NCI-H510A treated with DMSO at 0.1 percent for 48 hours (cell line): Measurements from ENCODE around the gene C2orf81.

ENCODE experiments used
- DNase-seq: peaks from one replicate; lab custom pipeline; 2025; lab: John Stamatoyannopoulos, UW

The C2orf81 gene

DNA sequence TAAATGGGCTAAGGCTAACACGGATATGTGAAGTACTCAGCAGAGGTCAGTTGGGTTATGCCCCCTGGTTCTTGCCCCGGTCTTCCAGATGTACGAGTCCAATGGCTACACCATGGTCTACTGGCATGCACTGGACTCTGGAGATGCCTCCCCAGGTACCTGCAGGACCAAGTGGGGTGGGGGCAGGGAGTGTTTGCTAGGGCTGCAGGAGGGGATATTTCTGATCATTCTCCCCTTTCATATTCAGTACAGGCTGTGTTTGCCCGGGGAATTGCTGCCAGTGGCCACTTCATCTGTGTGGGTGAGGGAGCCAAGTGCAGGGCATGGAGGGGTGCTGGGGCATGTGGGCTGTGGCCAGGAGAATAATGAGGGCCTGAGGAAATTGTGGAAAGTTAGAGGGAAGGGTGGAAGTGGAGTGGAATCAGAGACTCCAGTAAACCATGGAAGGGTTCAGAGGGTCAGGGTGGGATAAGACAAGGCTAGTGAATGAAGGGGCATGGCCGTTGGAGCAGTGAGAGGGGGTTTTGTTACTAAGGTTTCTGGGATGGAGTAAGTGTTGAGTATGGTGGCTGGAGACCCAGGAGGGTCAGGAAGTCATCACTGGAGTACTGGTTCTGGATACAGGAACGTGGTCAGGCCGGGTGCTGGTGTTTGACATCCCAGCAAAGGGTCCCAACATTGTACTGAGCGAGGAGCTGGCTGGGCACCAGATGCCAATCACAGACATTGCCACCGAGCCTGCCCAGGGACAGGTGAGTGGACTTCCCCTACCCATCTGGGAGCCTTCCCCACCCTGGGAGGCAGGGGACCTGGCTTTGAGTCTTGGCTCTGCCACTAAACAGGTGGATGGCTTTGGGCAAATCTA, 2.0 kb upstream of the C2orf81 start:
- no peak for DNase-seq

DNA sequence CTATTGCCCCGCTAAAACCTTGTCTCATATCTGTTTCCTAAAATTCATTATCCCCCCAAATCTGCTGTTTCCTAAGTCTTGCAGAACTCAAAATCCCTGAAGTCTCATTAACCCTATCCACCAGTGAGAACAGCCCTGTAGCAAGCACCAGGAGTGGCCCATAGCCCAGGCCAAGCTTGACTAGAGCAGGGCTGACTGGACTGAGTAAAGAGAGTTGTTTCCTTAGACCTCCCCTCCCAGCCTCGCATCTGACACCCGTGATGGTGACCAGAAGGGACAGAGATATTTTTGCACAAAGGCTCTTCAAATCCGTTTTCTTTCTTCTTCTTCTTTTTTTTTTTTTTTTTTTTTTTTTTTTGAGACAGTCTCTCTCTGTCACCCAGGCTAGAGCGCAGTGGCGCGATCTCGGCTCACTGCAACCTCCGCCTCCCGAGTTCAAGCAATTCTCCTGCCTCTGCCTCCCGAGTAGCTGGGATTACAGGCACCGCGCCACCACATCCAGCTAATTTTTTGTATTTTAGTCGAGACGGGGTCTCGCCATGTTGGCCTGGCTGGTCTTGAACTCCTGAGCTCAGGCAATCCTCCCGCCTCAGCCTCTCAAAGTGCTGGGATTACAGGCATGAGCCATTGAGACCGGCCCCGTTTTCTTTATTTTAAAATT, 846 bp downstream of the C2orf81 start:
- DNase-seq = peak; percentile 13

DNA sequence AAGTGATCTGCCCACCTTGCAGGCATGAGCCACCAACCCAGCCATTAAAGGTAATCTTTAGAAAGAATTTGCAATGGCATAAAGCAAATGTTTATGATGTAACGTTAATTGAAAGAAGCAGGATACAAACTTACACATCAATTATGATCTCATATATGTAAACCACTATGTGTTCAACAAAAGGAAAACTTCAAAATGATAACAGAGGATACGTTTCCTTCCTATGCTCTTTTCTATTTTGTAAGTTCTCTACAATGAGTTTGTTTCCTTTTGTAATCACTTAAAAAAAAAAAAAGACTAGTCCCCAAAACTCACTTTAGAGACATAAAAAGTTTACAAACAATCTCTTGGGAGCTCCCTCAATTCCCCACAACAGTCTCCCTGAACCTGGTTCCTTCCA, 1.4 kb downstream of the C2orf81 start:
- DNase-seq = no peak

DNA sequence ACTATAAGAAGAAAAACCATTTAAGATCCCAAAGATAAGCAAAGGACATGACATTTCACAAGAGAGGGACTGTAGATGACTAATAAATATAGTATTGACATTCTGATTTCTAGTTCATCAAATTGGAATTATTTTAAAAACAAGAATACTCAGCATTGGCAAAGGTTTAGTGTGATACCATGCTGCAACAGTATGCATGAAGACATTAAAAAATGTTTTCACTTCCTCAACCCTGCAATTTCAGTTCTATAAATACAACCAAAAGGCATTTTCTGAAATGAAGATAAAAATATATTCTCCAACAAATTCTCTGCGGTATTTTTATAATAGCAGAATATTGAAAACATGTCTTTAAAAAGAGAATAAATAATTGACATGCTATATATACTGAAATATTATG, 2.1 kb downstream of the C2orf81 start:
- DNase-seq = no peak

DNA sequence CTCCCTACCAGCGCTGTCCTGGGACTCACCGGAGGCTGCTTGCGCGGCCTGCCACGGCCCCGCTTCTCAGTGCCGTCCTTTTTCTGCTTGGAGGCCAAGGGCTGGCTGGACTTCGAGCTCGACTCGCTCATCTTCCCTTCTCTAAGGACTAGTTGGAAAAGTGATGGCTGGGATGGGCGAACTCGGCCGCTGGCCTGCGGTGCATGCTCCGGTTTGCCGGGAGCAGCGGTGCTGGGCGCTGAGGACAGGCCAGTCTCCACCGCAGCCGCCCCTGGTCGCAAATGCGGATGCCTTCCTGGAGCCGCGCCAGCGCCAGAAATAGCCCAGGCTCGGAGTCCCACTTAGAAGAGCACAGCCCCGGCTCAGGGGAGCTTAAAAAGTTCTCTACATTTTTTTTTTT, 3.1 kb downstream of the C2orf81 start:
- no peak for DNase-seq

DNA sequence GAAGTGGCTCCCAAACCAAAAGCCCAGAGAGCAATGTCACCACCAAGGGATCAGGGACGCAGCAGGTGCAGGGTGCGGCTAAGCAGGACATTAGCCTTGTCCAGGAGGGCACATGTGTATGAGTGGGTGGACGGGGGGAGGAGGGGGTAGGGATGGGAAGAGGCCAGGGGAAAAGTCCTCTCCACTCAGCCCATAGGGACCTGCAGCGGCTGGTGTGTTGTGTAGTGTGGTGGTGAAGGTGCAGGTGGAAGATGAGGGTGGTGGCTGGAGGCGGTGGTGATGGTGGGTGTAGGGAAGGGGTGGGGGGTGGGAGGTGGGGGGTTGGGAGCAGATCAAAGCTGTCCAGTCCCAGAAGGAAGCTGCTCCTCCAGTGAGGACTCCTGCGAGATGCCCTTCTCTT, 3.7 kb downstream of the C2orf81 start:
- no peak for DNase-seq

DNA sequence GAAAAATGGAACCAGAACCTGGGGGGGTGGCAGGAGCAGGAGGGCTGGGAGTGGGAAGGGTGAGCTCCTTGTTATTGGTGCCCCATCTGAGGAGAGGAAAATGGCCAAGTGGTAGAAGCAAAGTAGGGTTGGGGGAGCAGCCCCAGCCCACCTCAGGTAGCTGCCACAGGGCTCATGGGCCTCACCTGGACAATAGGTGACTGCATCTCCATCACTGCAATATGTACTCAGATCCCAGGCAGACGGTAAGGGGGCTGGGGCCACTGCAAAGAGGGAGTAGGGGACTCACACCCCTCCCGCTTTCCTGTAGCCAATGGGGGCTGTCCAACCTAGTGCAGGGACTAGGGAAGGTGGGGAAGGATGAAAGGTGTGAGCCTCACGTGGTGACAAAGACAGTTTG, 4.2 kb downstream of the C2orf81 start:
- no peak for DNase-seq

DNA sequence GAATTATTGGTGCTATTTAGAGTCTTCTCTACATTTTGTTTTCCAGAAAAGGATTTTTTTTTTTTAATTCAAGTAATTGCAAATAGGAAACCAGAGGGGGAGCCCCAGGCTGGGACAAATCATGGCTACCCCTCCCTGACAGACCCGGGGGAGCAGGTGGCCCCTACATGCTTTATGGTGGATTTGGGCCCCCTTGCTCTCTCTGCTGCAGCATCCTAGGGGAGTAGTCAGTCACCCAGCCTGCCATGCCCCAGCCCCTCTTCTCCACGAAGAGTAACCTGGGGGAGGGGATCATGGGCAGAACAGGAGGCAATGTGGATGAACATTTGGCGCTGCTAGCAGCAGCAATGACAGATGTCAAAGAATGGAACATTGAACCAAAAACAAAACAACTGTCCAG, 4.6 kb downstream of the C2orf81 start:
- DNase-seq = no peak

DNA sequence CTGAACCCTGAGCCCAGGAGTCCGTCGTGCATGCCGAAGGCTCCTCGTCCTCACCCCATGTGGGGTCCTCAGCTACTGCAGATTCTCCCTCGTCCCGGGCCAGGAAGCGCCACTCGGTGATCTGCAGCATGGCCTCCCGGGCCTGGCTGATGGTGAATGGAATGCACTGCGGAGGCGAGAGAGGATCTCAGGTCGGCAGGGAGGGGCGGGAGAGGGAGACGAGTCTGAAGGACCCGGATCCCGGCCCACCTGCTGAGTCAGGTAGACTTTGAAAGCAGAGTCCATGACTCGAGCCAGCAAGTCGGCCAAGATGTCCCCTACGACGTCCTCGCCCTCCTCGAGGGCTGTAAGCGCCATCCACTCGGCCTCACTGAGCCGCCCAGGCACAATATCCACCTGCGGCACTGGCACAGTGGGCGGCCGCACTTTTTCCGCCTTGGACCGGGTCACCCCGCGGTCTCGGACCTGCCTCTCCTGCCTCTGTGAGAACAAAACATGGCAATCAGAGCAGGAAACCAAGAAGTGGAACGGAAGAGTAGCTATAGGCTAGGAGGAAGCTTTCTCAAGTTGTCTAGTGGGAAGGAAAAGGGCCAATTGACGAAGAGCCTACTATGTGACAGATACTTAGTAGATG, 5.5 kb downstream of the C2orf81 start:
- DNase-seq = no peak

DNA sequence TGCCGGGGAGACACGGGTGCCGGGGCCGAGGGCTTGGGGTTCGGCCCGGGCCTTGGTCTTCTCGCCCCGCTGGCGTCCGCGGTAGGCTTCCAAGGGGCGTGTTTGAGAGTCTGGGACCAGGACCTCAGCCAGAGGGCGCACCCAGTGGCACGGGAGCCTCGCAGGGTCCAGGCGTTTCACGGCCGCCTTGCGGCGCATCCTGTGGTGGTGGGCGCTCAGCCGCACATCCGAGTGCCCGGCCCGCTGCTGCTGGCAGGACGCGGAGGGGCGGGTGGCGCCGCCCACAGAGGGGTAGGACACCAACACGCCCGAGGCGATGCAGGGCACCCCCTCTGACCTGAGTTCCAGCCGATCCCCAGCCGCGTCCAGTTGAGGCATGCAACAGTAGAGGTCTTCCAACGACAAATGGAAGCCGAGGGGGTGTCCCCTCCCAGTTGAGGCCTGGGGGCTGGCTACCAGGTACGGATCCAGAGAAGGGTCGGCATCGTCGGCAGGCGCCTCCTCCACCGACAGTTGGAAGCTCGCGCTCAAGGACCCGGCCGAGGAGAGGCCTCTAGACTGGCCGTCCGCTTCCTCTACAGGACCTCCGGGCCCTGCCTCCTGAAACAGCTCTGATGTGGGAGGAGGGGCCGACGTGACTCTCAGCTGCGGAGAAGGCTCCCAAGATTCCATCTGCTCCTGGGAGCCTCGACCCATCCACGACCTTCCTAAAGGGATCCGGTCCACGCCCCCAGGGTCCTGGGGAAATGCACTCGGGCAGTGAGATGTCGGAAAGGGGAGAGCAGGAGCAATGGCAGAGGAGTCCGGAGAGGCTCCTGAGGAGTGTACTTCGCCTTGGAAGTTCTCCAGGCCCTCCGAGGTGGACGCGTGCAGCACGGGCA, 6.3 kb downstream of the C2orf81 start:
- no peak for DNase-seq

DNA sequence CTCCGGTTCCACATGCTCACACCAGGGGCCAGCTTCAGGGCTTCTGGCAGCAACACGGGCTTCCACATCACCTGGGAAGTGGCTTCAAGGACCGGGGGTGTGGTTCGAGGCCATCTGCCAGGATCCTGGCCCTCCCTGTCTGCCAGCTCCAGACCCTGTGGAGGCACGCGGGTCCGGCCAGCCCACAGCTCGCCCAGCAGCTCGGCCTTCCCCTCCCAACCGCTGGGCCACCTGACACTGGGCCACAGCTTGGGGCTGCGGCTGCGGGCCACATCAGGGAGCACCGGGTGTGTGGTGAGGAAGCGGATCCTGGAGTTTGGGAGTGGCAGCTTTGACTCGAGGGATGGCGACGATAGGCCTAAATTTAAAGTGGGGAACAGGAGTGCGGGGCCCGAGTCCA, 7.0 kb downstream of the C2orf81 start:
- DNase-seq = peak; percentile 12

DNA sequence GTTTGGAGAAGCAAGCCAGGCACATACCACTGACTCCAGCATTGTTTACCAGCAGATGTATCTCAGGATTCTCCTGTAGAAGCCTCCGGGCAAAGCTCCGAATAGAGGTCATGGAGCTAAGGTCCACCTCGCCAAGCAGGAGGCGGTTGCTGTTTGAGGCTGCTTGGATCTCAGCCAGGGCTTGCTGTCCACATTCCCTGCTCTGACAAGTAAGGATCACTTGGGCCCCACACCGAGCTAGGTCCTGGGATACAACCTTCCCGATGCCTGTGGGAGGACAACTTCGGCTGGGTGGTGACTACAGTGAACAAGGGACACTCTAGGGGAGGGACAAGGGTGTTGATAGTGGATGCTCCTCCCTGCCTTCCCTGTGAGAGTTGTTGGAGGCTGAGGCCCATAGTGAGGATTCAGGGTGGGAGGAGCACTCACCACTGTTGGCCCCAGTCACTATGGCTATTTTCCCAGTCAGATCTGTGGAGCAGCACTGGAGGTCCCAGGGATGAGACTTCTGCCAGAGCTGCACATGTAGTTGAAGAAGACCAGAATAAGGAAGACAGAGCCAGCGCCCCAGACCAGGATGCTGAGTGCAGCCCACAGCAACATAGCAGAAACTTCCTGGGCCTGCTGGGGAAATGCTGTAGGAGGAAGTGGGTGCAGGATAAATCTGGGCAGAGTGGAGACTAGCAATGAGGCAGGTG, 8.3 kb downstream of the C2orf81 start:
- DNase-seq = no peak

DNA sequence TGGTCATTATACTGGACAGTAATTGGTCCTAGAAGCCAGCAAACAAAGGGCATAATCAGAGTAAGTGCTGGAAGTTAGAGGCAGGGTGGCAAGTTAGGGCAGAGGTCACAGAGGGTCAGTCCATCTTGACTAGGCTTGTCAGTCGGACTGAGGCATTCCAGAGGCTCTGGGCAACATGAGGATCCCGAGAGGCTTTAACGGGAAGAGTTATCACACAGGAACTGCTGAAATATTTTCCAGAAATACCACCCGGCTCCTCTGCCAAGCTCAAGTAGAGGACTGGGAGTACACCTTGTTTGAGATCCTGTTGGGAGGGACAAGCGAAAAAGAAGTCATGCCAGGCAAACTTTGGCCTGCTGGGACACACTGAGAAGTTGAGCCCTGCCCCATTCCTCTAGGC, 13.7 kb downstream of the C2orf81 start:
- DNase-seq = no peak

DNA sequence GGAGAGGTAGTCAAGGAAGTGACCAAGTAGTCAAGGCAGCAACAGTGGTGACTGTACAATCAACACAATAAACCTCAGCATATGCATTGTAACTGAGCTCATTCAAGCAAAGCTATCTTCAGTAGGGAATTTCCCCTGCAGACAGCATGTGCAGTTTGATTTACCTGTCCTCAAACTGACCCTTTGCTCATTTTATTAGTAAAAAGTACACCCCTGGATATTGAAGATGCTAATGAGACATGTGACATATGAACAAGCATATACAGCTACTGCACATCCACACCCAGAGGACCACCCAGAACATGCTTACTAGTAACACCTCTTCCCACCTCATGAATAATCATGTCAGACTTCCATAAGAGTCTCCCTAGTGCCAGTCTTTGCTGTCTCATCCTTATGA, 15.4 kb downstream of the C2orf81 start:
- DNase-seq = no peak

DNA sequence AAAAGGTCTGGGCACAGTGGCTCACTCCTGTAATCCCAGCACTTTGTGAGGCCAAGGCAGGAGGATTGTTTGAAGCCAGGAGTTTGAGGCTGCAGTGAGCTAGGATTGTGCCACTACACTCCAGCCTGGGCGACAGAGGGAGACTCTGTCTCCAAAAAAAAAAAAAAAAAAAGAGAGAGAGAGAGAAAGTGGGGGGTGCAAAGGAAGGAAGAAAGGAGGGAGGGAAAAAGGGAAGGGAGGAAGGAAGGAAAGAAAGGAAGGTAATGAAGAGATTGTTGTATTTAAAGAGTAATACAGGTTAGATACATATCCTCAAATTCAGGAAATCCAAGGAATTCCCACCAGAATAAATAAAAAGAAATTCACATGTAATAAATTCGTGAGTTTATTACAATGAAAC, 19.5 kb downstream of the C2orf81 start:
- no peak for DNase-seq

DNA sequence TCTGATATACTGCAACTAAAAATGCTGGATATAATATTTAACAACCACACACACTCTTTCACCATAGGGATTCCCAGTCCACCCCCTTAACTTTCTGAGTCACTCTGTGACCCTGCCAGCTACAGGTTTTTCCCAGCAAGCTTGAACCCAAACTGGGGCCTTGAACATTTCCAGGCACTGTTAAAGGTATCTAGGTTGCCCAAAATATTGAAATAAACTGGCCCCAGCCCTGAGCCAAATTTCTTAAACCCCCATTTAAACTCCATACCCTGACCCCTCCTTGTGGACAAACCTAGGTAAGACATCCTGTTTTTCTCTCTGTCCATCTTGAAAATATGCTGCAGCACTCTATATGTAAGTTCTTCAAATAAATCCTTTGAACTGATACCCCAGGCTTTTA, 21.6 kb downstream of the C2orf81 start:
- peak; percentile 40 for DNase-seq

DNA sequence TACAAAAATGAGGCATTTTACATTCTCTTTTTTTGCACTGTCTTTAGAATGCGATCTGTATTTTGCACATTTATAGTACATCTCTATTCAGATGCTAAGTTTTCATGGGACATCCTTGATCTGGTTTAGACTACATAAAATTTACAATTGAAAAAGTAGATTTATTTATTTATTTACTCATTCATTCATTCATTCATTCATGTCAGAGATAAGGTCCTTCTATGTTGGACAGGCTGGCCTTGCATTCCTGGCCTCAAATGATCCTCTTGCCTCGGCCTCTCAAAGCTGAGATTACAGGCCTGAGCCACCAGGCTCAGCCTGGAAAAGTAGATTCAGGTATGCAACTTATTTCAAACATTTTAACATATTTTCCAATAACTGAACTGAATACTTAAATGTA, 25.3 kb downstream of the C2orf81 start:
- no peak for DNase-seq

DNA sequence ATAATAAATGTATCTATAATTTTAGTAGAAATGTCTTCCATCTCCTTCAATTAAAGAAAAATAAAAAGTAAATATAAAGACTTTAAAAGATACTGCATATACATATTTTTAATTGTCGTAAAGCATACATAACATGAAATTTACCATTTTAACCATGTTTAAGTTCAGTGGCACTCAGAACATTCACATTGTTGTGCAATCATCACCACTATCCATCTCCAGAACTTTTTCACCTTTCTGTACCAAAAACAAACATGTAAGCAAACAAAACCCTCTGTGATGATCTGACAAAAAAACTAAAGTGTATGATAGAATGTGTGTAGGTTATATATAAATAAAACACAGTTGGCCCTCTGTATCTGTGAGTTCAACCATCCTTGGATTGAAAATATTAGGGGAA, 27.9 kb downstream of the C2orf81 start:
- no peak for DNase-seq

DNA sequence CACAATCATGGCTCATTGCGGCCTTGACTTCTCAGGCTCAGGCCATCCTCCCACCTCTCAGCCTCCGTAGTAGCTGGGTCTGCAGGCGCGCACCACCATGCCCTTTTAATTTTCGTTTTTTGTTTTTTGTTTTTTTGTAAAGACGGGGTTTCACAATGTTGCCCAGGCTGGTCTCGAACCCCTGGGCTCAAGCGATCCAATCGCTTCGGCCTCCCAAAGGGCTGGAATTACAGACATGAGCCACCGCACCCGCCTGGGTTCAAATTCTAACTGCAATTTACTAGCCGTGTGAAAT, 29.0 kb downstream of the C2orf81 start:
- DNase-seq = no peak

DNA sequence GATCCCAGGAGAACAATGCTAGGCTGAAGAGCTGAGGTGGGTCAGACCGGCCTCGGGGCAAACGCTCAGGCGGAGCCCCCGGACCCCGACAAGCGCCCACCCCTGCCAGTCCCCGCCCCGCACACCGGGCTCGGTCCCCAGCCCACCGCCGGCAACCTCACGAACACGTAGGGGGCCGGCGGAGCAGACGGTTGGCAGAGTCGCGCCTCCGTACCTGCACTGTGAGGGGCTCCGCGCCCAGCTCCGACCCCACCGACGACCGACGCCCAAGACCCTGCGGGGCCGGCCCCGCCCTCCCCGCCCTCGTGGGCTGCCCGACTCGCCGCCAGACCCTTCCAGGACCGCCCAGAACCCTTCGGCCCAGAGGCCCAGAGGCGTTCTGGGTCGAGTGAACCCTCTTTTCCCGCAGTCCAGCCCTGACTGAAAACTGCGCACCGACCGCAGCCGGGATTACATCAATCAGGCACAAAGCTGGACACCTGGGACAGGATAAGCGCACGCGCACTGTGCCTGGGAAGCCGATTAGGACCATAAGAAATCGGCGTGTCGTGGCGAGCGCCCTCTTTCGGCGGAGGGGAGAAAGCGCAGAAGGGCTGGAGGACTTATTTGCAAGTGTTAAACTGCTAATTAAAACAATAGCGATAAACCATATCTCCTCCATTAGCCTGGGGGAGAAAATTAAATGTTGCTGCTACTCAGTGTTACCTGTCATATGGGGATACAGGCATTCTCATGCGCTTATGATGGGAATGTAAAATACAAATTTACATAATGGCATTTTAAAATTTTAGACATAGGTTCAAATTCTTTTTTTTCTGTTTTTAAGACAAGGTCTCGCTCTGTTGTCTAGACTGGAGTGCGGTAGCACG, 29.6 kb downstream of the C2orf81 start:
- DNase-seq = peak; percentile 93

DNA sequence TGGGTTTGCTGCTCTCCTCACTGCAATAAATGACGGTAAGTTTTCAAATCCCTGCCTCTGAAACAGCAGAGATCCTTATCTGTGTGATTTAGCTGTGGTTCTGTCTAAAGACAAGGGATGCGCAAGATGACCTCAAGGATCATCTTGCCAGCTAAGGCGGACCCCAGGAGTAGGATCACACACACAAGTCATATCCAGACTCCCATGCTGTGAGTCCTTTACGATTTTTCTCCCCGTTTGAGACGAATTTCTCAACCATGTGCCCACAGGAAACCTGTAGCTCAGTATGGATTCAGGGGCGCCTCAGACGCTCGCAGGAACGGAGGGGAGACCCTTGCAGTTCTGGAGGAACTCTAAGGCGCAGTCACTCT, 30.2 kb downstream of the C2orf81 start:
- peak; percentile 23 for DNase-seq
